Measurements from ENCODE around the gene ZNF219.
A peak's percentile ranks its signal among the peaks of the same experiment; 100 is the strongest.

Gene ZNF219

DNA sequence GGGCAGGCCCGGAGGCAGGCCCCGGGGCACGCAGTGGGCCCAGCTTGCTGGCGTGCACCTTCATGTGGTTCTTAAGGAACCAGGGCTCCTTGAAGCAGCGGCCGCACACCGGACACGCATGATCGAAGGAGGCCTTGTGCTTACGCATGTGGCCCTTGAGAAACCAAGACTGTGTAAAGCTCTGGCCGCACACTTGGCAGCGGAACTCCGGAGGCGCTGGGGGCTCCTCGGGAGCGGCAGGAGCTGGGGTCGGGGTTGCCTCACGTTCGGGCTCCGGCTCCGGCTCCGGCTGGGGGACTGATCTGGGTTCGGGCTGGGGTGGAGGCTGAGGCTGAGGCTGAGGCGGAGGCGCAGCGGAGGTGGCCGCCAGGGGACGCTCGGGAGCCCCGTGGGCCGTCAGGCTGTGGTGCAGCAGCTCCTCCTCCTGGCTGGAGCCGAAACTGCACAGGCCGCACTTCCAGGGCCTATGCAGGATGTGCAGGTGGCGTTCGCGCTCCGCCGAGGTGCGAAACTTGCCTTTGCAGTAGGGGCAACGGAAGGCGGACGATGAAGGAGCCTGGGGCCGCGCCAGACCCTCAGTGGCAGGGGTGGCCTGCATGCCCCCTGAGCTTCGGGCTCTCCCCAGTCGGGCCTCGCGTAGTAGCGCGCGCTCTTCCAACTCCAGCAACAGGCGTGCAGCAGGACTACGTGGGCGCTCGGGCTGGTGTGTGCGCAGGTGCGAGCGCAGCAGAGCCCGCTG, 6.0 kb downstream of the ZNF219 start:
- Histone ChIP-seq H3K9ac (ENCODE audit: low read depth, low read length) (no peak overlapping the region), H3K36me3 (ENCODE audit: insufficient read depth, low read depth, low read length) (peaks cover 58% of the 10 kb centered on the region), H3K9me3 (ENCODE audit: insufficient read depth, low read depth, low read length) (no peaks in the 10 kb centered on the region), H3K4me1 (ENCODE audit: insufficient read depth, low read length) (peaks cover 42% of the 10 kb centered on the region), H3K27me3 (ENCODE audit: insufficient read depth, low read length) (no peaks in the 10 kb centered on the region), H3K27ac (ENCODE audit: low read length) (no peak overlapping the region), H3K4me3 (ENCODE audit: low read length) (peak overlapping the region; percentile 82; the same call in 1 of the 2 replicates)

DNA sequence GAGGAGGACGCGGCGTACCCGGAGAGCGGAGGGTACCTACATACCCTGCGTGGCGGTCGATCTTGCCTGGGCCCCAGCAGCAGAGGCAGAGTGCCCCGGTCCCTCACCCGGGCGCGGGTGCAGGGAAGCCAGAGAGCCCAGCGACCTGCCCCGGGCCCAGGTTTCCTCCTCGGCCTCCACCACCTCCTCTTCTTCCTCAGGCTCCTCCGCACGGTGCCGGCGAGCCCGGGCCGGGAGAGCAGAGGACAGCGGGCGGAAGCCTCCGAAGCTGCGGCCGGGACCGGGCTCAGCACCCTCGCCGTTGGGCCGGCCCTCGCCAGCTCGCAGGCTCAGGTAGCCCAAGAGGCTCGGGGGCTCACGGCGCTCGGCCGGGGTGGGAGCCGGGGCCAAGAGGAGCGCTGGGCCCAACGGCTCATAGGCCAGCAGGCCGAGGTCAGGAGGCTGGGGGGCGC, 6.6 kb downstream of the ZNF219 start:
- Histone ChIP-seq H3K9me3 (ENCODE audit: insufficient read depth, low read depth, low read length) (no peaks in the 10 kb centered on the region), H3K27me3 (ENCODE audit: insufficient read depth, low read length) (no peaks in the 10 kb centered on the region), H3K27ac (ENCODE audit: low read length) (no peak overlapping the region), H3K36me3 (ENCODE audit: insufficient read depth, low read depth, low read length) (peaks cover 61% of the 10 kb centered on the region), H3K4me3 (ENCODE audit: low read length) (no peak overlapping the region), H3K9ac (ENCODE audit: low read depth, low read length) (no peak overlapping the region), H3K4me1 (ENCODE audit: insufficient read depth, low read length) (peaks cover 37% of the 10 kb centered on the region)

DNA sequence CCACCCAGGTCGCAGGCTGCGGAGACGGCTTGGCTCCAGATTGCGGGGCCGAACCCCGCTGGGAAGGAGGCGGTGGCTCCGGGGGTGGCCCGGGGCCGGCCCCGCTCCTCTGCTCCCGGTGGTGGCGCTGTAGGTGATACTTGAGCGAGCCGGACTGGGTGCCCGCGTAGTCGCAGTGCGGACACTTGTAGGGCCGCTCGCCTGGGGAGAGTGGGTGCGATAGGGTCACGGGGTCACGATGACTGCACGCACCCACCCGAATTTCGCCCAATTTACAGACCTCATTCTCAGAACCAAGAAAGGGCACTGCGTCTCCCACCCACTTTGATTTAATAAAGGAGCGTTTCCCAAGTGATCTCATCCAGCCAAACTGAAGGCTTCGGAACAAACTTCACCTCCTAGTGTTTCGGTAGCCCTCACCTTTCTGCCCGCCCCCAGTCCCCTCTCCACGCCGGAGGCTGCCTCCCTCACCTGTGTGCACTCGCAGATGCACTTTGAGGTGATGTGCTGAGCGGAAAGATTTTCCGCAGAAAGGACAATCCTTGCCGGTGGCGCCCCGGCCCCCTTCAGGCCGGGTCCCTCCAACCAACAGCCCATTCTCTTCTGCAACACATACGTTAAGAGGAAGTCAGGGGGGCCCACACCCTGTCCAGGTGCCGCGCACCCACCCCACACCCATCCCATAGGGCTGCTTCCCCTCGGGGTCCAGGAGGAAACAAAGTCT, 7.4 kb downstream of the ZNF219 start:
- no peak overlapping the region for H3K9ac ChIP-seq (ENCODE audit: low read depth, low read length)
- peaks cover 68% of the 10 kb centered on the region for H3K36me3 ChIP-seq (ENCODE audit: insufficient read depth, low read depth, low read length)
- H3K9me3 ChIP-seq (ENCODE audit: insufficient read depth, low read depth, low read length): no peaks in the 10 kb centered on the region
- H3K27ac ChIP-seq (ENCODE audit: low read length): no peak overlapping the region
- peaks cover 30% of the 10 kb centered on the region for H3K4me1 ChIP-seq (ENCODE audit: insufficient read depth, low read length)
- no peaks in the 10 kb centered on the region for H3K27me3 ChIP-seq (ENCODE audit: insufficient read depth, low read length)
- no peak overlapping the region for H3K4me3 ChIP-seq (ENCODE audit: low read length)

DNA sequence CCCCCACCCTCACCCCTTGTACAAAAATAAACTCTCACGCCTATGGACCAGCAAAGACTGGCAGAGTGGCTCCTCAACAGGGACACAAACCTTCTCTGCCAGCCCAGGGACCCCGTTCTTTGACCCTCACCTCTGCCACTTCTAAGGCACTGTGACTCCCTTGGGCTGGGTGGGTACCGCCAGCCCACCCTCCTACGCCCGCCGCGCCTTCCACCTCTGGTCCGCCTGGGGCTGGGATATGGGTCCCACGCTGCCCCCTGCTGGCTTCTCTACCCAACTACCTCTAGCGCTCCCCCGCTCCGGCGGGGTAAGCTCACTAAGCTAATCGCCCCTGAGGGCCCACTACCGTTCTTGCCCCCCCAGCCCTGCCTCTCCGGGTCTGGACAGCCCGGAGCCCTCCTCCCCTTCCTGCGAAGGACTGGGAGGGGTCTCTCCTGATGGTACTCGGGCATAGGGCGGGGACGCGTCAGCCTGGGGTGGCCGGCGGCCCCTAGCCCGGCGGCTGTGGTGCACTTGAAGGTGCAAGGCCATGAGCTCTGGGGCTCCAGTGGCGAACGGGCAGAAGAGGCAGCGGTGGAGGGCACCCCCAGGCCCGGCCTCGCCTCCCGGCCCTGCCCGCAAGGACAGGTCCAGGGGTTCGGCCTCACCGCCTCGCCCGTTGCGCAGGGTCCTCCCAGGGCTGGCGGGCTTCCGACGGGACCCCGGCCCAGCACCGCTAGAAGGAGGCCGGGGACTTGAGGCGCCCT, 8.1 kb downstream of the ZNF219 start:
- H3K36me3 ChIP-seq (ENCODE audit: insufficient read depth, low read depth, low read length): peaks cover 76% of the 10 kb centered on the region
- no peaks in the 10 kb centered on the region for H3K27me3 ChIP-seq (ENCODE audit: insufficient read depth, low read length)
- no peak overlapping the region for H3K4me3 ChIP-seq (ENCODE audit: low read length)
- no peaks in the 10 kb centered on the region for H3K9me3 ChIP-seq (ENCODE audit: insufficient read depth, low read depth, low read length)
- no peak overlapping the region for H3K9ac ChIP-seq (ENCODE audit: low read depth, low read length)
- H3K27ac ChIP-seq (ENCODE audit: low read length): no peak overlapping the region
- peaks cover 25% of the 10 kb centered on the region for H3K4me1 ChIP-seq (ENCODE audit: insufficient read depth, low read length)

DNA sequence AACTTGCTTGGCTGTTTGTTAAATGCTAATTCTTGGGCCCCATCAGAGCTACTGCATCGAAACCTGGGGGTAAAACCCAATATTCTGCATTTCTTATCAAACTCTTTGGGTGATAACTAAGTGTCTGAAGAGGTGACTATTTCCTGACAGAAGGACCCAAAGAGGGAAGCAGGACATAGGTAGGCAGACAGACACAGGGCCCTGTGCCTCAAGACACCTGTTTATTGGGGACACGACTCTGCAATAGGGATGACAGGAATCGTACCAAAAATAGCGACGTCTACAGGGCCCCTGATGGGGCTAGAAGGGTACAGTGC, 8.6 kb downstream of the ZNF219 start:
- H3K4me1 ChIP-seq (ENCODE audit: insufficient read depth, low read length): peaks cover 20% of the 10 kb centered on the region
- no peak overlapping the region for H3K9ac ChIP-seq (ENCODE audit: low read depth, low read length)
- H3K9me3 ChIP-seq (ENCODE audit: insufficient read depth, low read depth, low read length): no peaks in the 10 kb centered on the region
- H3K27me3 ChIP-seq (ENCODE audit: insufficient read depth, low read length): no peaks in the 10 kb centered on the region
- H3K27ac ChIP-seq (ENCODE audit: low read length): no peak overlapping the region
- H3K36me3 ChIP-seq (ENCODE audit: insufficient read depth, low read depth, low read length): peaks cover 77% of the 10 kb centered on the region
- H3K4me3 ChIP-seq (ENCODE audit: low read length): no peak overlapping the region

DNA sequence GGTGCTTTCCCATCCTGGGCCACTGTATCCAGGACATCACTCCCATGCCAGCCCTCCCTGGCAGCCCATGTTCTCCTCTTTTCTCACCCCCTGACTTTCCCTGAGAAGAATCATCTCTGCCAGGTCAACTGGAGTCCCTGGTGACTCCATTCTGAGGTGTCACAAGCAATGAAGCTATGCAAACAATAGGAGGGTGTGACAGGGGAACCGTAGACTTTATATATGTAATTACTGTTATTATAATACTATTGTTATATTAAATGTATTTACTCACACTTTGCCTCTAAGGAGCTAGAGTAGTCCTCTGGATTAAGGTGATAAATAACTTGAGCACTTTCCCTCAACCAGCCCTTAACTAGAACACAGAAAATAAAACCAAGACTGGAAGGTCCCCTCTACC, 9.2 kb downstream of the ZNF219 start:
- no peak overlapping the region for H3K9ac ChIP-seq (ENCODE audit: low read depth, low read length)
- H3K4me1 ChIP-seq (ENCODE audit: insufficient read depth, low read length): peaks cover 18% of the 10 kb centered on the region
- no peak overlapping the region for H3K27ac ChIP-seq (ENCODE audit: low read length)
- H3K27me3 ChIP-seq (ENCODE audit: insufficient read depth, low read length): no peaks in the 10 kb centered on the region
- H3K4me3 ChIP-seq (ENCODE audit: low read length): no peak overlapping the region
- peaks cover 83% of the 10 kb centered on the region for H3K36me3 ChIP-seq (ENCODE audit: insufficient read depth, low read depth, low read length)
- no peaks in the 10 kb centered on the region for H3K9me3 ChIP-seq (ENCODE audit: insufficient read depth, low read depth, low read length)

DNA sequence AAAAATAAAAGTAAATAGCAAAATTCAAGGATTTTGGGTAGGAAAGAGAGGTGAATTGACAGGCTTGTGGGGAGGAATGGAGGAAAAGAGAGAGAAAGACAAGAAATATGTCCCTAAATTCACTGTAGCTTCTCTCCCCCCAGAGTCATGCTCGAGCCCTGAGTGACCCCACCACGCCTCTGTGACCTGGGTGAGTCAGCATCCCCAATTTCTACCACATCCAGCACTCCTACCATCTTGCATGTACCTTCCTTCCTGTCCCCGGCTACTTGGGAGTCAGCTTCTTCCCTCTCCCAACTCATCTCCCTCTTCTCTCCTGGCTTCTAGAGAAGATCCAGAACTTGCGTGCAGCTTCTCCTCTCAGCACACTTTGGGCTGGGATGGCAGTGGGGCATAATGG, 9.8 kb downstream of the ZNF219 start:
- H3K4me1 ChIP-seq (ENCODE audit: insufficient read depth, low read length): peaks cover 15% of the 10 kb centered on the region
- no peaks in the 10 kb centered on the region for H3K9me3 ChIP-seq (ENCODE audit: insufficient read depth, low read depth, low read length)
- no peak overlapping the region for H3K9ac ChIP-seq (ENCODE audit: low read depth, low read length)
- H3K36me3 ChIP-seq (ENCODE audit: insufficient read depth, low read depth, low read length): peaks cover 89% of the 10 kb centered on the region
- no peak overlapping the region for H3K27ac ChIP-seq (ENCODE audit: low read length)
- H3K27me3 ChIP-seq (ENCODE audit: insufficient read depth, low read length): no peaks in the 10 kb centered on the region
- H3K4me3 ChIP-seq (ENCODE audit: low read length): no peak overlapping the region

DNA sequence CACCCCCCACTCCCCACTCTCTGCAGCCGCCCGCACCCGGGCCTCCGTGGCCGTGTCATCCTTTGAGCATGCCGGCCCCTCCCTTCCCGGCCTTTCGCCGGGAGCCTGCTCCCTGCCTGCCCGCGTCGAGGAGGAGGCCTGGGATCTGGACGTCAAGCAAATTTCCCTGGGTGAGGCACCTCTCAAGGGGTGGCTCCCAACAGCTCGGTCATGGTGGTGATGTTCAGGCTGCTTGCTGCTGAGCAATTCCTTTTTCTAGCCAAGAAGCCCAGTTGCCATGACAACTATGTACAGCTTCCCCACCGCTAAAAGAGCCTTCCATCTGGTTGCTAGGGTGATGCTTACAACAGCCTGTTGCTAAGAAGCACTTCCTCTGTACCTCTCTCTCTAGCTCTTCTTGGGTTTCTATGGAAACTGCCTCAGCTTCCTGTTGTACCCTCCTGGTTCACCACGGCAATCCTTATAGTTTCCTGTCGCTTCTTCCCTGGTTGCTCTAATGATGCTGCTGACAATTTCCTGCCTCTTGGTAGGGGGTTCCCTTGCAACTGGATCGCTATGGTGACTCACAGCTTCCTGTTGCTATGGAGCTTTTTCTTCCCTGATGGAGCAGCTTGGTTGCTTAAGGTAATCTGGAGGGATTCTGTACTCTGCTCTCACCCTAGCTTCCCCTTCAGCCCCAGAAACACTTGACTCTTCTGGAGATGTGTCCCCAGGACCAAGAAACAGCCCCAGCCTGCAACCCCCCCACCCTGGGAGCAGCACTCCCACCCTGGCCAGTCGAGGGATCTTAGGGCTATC, 11.0 kb downstream of the ZNF219 start:
- no peak overlapping the region for H3K4me3 ChIP-seq (ENCODE audit: low read length)
- H3K9me3 ChIP-seq (ENCODE audit: insufficient read depth, low read depth, low read length): no peaks in the 10 kb centered on the region
- H3K27me3 ChIP-seq (ENCODE audit: insufficient read depth, low read length): no peaks in the 10 kb centered on the region
- no peak overlapping the region for H3K9ac ChIP-seq (ENCODE audit: low read depth, low read length)
- peaks cover 5% of the 10 kb centered on the region; the same call in 1 of the 2 replicates for H3K4me1 ChIP-seq (ENCODE audit: insufficient read depth, low read length)
- H3K27ac ChIP-seq (ENCODE audit: low read length): no peak overlapping the region
- H3K36me3 ChIP-seq (ENCODE audit: insufficient read depth, low read depth, low read length): peaks cover 88% of the 10 kb centered on the region

DNA sequence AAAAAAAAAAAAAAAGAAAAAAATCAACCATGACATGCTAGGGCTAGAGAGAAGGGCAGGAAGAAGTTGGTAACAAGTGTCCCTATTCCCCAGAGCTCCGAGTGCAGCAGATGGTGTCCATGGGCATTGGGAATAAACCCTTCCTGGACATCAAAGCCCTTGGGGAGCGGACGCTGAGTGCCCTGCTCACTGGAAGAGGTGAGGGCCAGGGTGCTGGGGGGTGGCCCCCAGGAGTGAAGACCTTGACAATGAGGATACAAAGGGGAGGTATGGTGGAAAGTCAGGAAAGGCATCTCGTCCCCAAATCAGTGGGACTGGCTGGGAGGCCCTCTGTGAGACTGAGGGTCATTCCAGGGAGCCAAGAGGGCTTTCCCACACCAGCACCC, 11.6 kb downstream of the ZNF219 start:
- no peak overlapping the region for H3K4me3 ChIP-seq (ENCODE audit: low read length)
- H3K9ac ChIP-seq (ENCODE audit: low read depth, low read length): no peak overlapping the region
- H3K9me3 ChIP-seq (ENCODE audit: insufficient read depth, low read depth, low read length): no peaks in the 10 kb centered on the region
- peaks cover 5% of the 10 kb centered on the region; the same call in 1 of the 2 replicates for H3K4me1 ChIP-seq (ENCODE audit: insufficient read depth, low read length)
- no peak overlapping the region for H3K27ac ChIP-seq (ENCODE audit: low read length)
- H3K27me3 ChIP-seq (ENCODE audit: insufficient read depth, low read length): no peaks in the 10 kb centered on the region
- H3K36me3 ChIP-seq (ENCODE audit: insufficient read depth, low read depth, low read length): peaks cover 89% of the 10 kb centered on the region

DNA sequence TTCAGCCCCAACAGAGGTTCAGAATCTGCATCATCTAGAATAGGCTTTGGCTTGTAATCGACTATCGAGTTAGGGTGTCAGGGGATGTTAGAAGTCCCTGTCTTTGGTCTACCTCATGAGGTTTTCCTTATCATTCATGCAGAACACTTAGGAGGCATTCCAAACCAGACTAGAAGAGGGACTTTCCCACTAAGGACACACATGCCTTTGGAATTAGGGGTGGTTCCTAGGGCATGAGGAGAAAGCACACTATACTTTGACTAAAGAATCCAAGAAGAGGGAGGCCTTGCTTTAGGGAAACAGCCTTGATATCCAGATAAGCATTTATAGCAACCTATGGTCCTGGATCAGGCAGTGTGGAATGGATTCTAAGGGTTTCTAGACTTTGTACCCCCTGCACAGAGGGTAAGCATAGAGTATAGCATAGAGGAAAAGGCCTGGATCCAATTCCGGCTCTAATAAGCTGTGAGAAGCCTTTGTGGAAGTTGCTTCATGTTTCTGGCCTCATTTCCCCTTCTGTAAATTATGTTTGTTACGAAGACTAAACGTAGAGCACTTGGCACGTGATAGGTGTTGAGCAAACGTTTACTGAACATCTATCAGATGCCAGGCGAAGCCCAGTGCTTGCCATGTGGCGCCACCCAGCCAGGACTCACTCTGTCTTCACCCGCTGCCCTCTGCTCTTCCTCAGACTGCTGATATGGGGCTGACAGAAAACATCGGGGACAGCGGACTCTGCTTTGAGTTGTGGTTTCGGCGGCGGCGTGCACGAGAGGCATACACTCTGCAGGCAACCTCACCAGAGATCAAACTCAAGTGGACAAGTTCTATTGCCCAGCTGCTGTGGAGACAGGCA, 13.2 kb downstream of the ZNF219 start:
- Histone ChIP-seq H3K36me3 (ENCODE audit: insufficient read depth, low read depth, low read length) (peaks cover 90% of the 10 kb centered on the region), H3K4me1 (ENCODE audit: insufficient read depth, low read length) (peaks cover 5% of the 10 kb centered on the region; the same call in 1 of the 2 replicates), H3K4me3 (ENCODE audit: low read length) (no peak overlapping the region), H3K9me3 (ENCODE audit: insufficient read depth, low read depth, low read length) (no peaks in the 10 kb centered on the region), H3K27me3 (ENCODE audit: insufficient read depth, low read length) (no peaks in the 10 kb centered on the region), H3K9ac (ENCODE audit: low read depth, low read length) (no peak overlapping the region), H3K27ac (ENCODE audit: low read length) (no peak overlapping the region)
